MM.1S (cell line): ENCODE measurements around the gene PEX14.

ENCODE experiments used
- DNase-seq: peaks from one replicate; pipeline ENCODE4 v3.0.0-alpha.2; 2015
- H2AFZ ChIP-seq: fragments of 300-600 bp; sonication (generic); 2 replicates; pipeline ENCODE4 v1.6.0; 2016; ENCODE audit warnings: antibody characterized with exemption, low read length
- H3F3A ChIP-seq: fragments of 300-600 bp; sonication (generic); 2 replicates; pipeline ENCODE4 v1.6.1; 2016; ENCODE audit warnings: mild to moderate bottlenecking, antibody characterized with exemption, low read length, moderate library complexity, mixed read lengths; ENCODE audit not compliant: insufficient read depth
- H3K27ac ChIP-seq: fragments of 300-600 bp; sonication (generic); 2 replicates; pipeline ENCODE4 v1.5.1; 2016; ENCODE audit warnings: mild to moderate bottlenecking, low read length
- H3K27me3 ChIP-seq: fragments of 300-600 bp; sonication (generic); replicated peaks from 2 replicates; pipeline ENCODE4 v1.6.0; 2016; ENCODE audit warnings: low read length; ENCODE audit not compliant: insufficient read depth
- H3K36me3 ChIP-seq: fragments of 300-600 bp; sonication (generic); replicated peaks from 2 replicates; pipeline ENCODE4 v1.6.1; 2016; ENCODE audit warnings: mild to moderate bottlenecking, low read length, mixed read lengths; ENCODE audit not compliant: insufficient read depth
- H3K4me1 ChIP-seq: fragments of 300-600 bp; sonication (generic); 2 replicates; pipeline ENCODE4 v1.6.1; 2016; ENCODE audit warnings: low read length, mixed read lengths
- H3K4me2 ChIP-seq: fragments of 300-600 bp; sonication (generic); 2 replicates; pipeline ENCODE4 v1.6.0; 2016; ENCODE audit warnings: low read depth, low read length
- H3K4me3 ChIP-seq: fragments of 300-600 bp; sonication (generic); 2 replicates; pipeline ENCODE4 v1.5.1; 2016; ENCODE audit warnings: low read length, mixed read lengths
- H3K79me2 ChIP-seq: fragments of 300-600 bp; sonication (generic); 2 replicates; pipeline ENCODE4 v1.6.1; 2016; ENCODE audit warnings: mixed run types, low read length, mixed read lengths
- H3K9ac ChIP-seq: fragments of 300-600 bp; sonication (generic); 2 replicates; pipeline ENCODE4 v1.6.1; 2016; ENCODE audit warnings: low read length, mixed read lengths
- H3K9me2 ChIP-seq: fragments of 300-600 bp; sonication (generic); replicated peaks from 2 replicates; pipeline ENCODE4 v1.6.1; 2016; ENCODE audit warnings: mild to moderate bottlenecking, low read length, mixed read lengths; ENCODE audit not compliant: insufficient read depth
- H3K9me3 ChIP-seq: fragments of 300-600 bp; sonication (generic); replicated peaks from 2 replicates; pipeline ENCODE4 v1.6.1; 2016; ENCODE audit warnings: mild to moderate bottlenecking, low read length, mixed read lengths; ENCODE audit not compliant: insufficient read depth
- H4K20me1 ChIP-seq: fragments of 300-600 bp; sonication (generic); 2 replicates; pipeline ENCODE4 v1.6.1; 2016; ENCODE audit warnings: mild to moderate bottlenecking, low read length, moderate library complexity, mixed read lengths; ENCODE audit not compliant: insufficient read depth
- CTCF ChIP-seq: fragments of 300-600 bp; sonication (generic); IDR thresholded peaks from 2 replicates; pipeline ENCODE4 v1.5.1; 2016; ENCODE audit warnings: antibody characterized with exemption, low read length, mixed read lengths
- EZH2 ChIP-seq: fragments of 300-600 bp; sonication (generic); optimal IDR thresholded peaks from 2 replicates; pipeline ENCODE3; 2017; ENCODE audit warnings: low read depth, mild to moderate bottlenecking, antibody characterized with exemption, low read length, mixed read lengths
- EZH2phosphoT487 ChIP-seq: fragments of 300-600 bp; sonication (generic); IDR thresholded peaks from 2 replicates; pipeline ENCODE4 v1.6.1; 2018; ENCODE audit warnings: antibody characterized with exemption, low read length

PEX14 gene

GRCh38 chr1:10631811-10632593 lies 157.3 kb downstream of the PEX14 start:
- Histone ChIP-seq H3K36me3 (no peaks in the 10 kb centered on the region), H4K20me1 (no peaks in the 10 kb centered on the region), H3K9me3 (no peaks in the 10 kb centered on the region), H3F3A (no peaks in the 10 kb centered on the region), H3K4me1 (no peaks in the 10 kb centered on the region), H3K27me3 (peaks cover 3% of the 10 kb centered on the region), H3K9ac (no peak overlapping the region), H3K4me3 (no peak overlapping the region), H3K79me2 (no peaks in the 10 kb centered on the region), H3K27ac (no peak overlapping the region), H2AFZ (no peak overlapping the region), H3K9me2 (no peaks in the 10 kb centered on the region), H3K4me2 (no peak overlapping the region)
- DNase-seq, result no peak
- TF ChIP-seq EZH2, result no peak
- no peak for TF ChIP-seq EZH2phosphoT487
- no peak for TF ChIP-seq CTCF

- Histone ChIP-seq H3K36me3 (no peaks in the 10 kb centered on the region), H3F3A (no peaks in the 10 kb centered on the region), H3K9ac (no peak overlapping the region), H4K20me1 (no peaks in the 10 kb centered on the region), H3K79me2 (no peaks in the 10 kb centered on the region), H2AFZ (no peak overlapping the region), H3K4me1 (no peaks in the 10 kb centered on the region), H3K4me3 (no peak overlapping the region), H3K9me2 (no peaks in the 10 kb centered on the region), H3K27ac (no peak overlapping the region), H3K9me3 (no peaks in the 10 kb centered on the region), H3K4me2 (no peak overlapping the region), H3K27me3 (peaks cover 9% of the 10 kb centered on the region)
- DNase-seq, result no peak
- TF ChIP-seq EZH2phosphoT487, result no peak
Measured at GRCh38 chr1:10632691-10633090, 157.9 kb downstream of the PEX14 start.

- Histone ChIP-seq H3K27ac (no peak overlapping the region), H3K4me2 (no peak overlapping the region), H3K9me2 (no peaks in the 10 kb centered on the region), H3K9me3 (no peaks in the 10 kb centered on the region), H3K79me2 (no peaks in the 10 kb centered on the region), H3K36me3 (no peaks in the 10 kb centered on the region), H2AFZ (no peak overlapping the region), H3K4me1 (no peaks in the 10 kb centered on the region), H3K9ac (no peak overlapping the region), H4K20me1 (no peaks in the 10 kb centered on the region), H3K4me3 (no peak overlapping the region), H3K27me3 (peaks cover 17% of the 10 kb centered on the region), H3F3A (no peaks in the 10 kb centered on the region)
- TF ChIP-seq EZH2phosphoT487 (no peak), EZH2 (no peak), CTCF (no peak)
- no peak for DNase-seq
Measured at GRCh38 chr1:10633416-10633815, 158.7 kb downstream of the PEX14 start.

- Histone ChIP-seq H4K20me1 (no peaks in the 10 kb centered on the region), H3K36me3 (no peaks in the 10 kb centered on the region), H3K9me3 (no peaks in the 10 kb centered on the region), H3F3A (no peaks in the 10 kb centered on the region), H3K9ac (no peak overlapping the region), H3K4me2 (no peak overlapping the region), H3K9me2 (no peaks in the 10 kb centered on the region), H3K27me3 (peaks cover 17% of the 10 kb centered on the region), H3K4me1 (no peaks in the 10 kb centered on the region), H3K4me3 (no peak overlapping the region), H2AFZ (no peak overlapping the region), H3K79me2 (no peaks in the 10 kb centered on the region), H3K27ac (no peak overlapping the region)
- no peak for TF ChIP-seq EZH2
- no peak for TF ChIP-seq EZH2phosphoT487
- TF ChIP-seq CTCF, result no peak
- DNase-seq, result no peak
Measured at GRCh38 chr1:10634075-10634427, 159.3 kb downstream of the PEX14 start.
